HUES64 (cell line): ENCODE results near the gene CEP128.

Experiments used
- H3K27ac ChIP-seq: 2 replicates; pipeline ENCODE4 v1.7.0; 2013; ENCODE audit warnings: low read depth, low read length, inconsistent platforms
- H3K27me3 ChIP-seq: 2 replicates; pipeline ENCODE4 v1.6.1; 2013; ENCODE audit warnings: mild to moderate bottlenecking, low read length; ENCODE audit not compliant: insufficient read depth
- H3K36me3 ChIP-seq: 2 replicates; pipeline ENCODE4 v1.6.1; 2013; ENCODE audit warnings: mild to moderate bottlenecking, low read length; ENCODE audit not compliant: insufficient read depth
- H3K4me1 ChIP-seq: 2 replicates; pipeline ENCODE4 v1.6.1; 2013; ENCODE audit warnings: mild to moderate bottlenecking, low read length, moderate library complexity; ENCODE audit not compliant: insufficient read depth
- H3K4me3 ChIP-seq: 2 replicates; pipeline ENCODE4 v1.5.1; 2013; ENCODE audit warnings: mild to moderate bottlenecking, low read length, moderate library complexity
- H3K9ac ChIP-seq: 2 replicates; pipeline ENCODE4 v1.6.1; 2013; ENCODE audit warnings: mild to moderate bottlenecking, low read depth, low read length
- H3K9me3 ChIP-seq: 2 replicates; pipeline ENCODE4 v1.6.1; 2013; ENCODE audit warnings: low read depth, low read length; ENCODE audit not compliant: insufficient read depth
- WGBS: fragments of 150-250, 120-280 bp; methylation state at CpG from one replicate; pipeline ENCODE4 v1.1.7; 2013; ENCODE audit warnings: missing lambda C conversion rate; 5-methylcytosine and 5-hydroxymethylcytosine counted together

Gene CEP128

DNA sequence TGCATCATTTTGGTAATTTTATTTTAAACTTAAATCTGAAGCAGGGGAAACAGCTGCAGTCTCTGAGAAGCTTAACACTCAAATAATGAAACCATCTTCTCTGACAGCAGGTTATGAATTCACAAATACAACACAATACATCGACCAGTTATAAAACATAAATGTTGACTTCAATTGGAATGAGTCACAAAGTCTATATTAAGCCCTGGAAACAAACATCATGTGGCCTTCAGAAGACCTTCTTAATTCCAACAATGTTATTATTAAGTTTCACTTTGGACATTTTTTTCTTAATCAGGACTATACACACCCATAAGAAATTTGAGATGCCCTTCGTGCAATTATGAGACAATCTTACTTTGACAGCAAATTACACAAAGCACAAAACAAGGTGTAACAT lies 68.9 kb downstream of the CEP128 start:
- Histone ChIP-seq H3K27me3 (no peaks in the 10 kb centered on the region), H3K9me3 (peaks cover 21% of the 10 kb centered on the region), H3K9ac (no peak overlapping the region), H3K4me1 (no peaks in the 10 kb centered on the region), H3K27ac (no peak overlapping the region), H3K4me3 (no peak overlapping the region), H3K36me3 (0 out of 2 replicates have a peak, but pooled peaks cover 3% of the 10 kb centered on the region)
- WGBS: 89% methylated on average over 2 of the region's 2 CpGs

- WGBS: 100% methylated on average over 1 of the region's 1 CpG
Observed at GRCh38 chr14:80868260-80868659, 73.3 kb downstream of the CEP128 start.

GRCh38 chr14:80867798-80868197 lies 73.7 kb downstream of the CEP128 start:
- H3K36me3 ChIP-seq: 0 out of 2 replicates have a peak, but pooled peaks cover 3% of the 10 kb centered on the region
- H3K4me1 ChIP-seq: no peaks in the 10 kb centered on the region
- H3K4me3 ChIP-seq: no peak overlapping the region
- 95% methylated on average over 2 of the region's 2 CpGs for WGBS
- H3K9ac ChIP-seq: no peak overlapping the region
- H3K27ac ChIP-seq: no peak overlapping the region
- no peaks in the 10 kb centered on the region for H3K27me3 ChIP-seq
- peaks cover 19% of the 10 kb centered on the region for H3K9me3 ChIP-seq

More at GRCh38 chr14:80868260-80868659, 73.3 kb downstream of the CEP128 start:
- Histone ChIP-seq H3K9me3 (peaks cover 19% of the 10 kb centered on the region), H3K27ac (no peak overlapping the region), H3K4me3 (no peak overlapping the region), H3K36me3 (0 out of 2 replicates have a peak, but pooled peaks cover 3% of the 10 kb centered on the region), H3K9ac (no peak overlapping the region), H3K27me3 (no peaks in the 10 kb centered on the region), H3K4me1 (no peaks in the 10 kb centered on the region)

DNA sequence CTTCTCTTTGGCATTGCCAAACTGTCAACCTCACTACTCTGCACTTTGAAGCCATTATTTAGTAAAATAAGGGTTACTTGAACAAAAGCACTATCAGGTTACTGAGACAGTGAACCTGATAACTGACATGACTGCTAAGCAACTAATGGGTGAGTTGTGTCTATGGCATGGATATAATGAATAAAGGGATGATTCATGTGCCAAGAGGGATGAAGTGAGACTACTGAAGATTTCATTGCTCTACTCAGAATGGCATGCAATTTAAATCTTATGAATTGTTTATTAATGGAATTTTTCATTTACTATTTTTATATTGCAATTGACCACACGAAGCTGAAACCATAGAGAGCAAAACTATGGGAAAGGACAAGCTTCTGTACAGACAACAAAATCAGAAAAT lies 74.4 kb downstream of the CEP128 start:
- H3K36me3 ChIP-seq: peaks cover 3% of the 10 kb centered on the region; the same call in 1 of the 2 replicates
- WGBS: 57% methylated on average over 1 of the region's 1 CpG

DNA sequence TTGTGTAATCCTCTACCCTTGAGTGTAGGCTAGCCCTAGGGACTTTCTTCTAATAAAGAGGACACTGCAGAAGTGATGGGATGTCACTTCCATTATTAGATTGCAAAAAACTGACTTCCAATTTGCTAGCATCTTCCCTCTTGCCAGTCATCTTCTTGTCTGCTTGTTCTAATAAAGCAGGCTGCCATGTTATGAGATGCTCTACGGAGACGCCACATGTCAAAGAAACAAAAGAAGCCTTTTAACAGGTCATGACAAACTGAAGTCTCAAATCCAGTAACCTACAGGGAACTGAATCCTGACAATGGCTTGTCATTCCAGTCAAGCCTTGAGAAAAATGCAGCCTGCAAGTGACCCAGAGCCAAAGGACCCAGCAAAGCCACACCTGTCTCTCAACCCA lies 76.0 kb downstream of the CEP128 start:
- H3K9me3 ChIP-seq: peaks cover 15% of the 10 kb centered on the region

More for the DNA sequence above, 74.4 kb downstream of the CEP128 start:
- no peak overlapping the region for H3K27ac ChIP-seq
- no peaks in the 10 kb centered on the region for H3K27me3 ChIP-seq
- no peak overlapping the region for H3K9ac ChIP-seq
- peaks cover 19% of the 10 kb centered on the region for H3K9me3 ChIP-seq
- H3K4me3 ChIP-seq: no peak overlapping the region
- H3K4me1 ChIP-seq: no peaks in the 10 kb centered on the region

GRCh38 chr14:80862983-80863382 lies 78.6 kb downstream of the CEP128 start:
- H3K27ac ChIP-seq: no peak overlapping the region
- no peaks in the 10 kb centered on the region for H3K27me3 ChIP-seq
- no peak overlapping the region for H3K4me3 ChIP-seq
- no peaks in the 10 kb centered on the region; the same call in 1 of the 2 replicates for H3K9me3 ChIP-seq
- no peaks in the 10 kb centered on the region for H3K4me1 ChIP-seq
- H3K9ac ChIP-seq: no peak overlapping the region
- peaks cover 3% of the 10 kb centered on the region; the same call in 1 of the 2 replicates for H3K36me3 ChIP-seq
- 100% methylated on average over 2 of the region's 3 CpGs for WGBS

More for the DNA sequence above, 76.0 kb downstream of the CEP128 start:
- Histone ChIP-seq H3K27me3 (no peaks in the 10 kb centered on the region), H3K27ac (no peak overlapping the region), H3K4me3 (no peak overlapping the region), H3K36me3 (peaks cover 3% of the 10 kb centered on the region; the same call in 1 of the 2 replicates), H3K4me1 (no peaks in the 10 kb centered on the region), H3K9ac (no peak overlapping the region)
- 93% methylated on average over 2 of the region's 2 CpGs for WGBS

- WGBS: 97% methylated on average over 5 of the region's 5 CpGs
- H3K4me3 ChIP-seq: no peak overlapping the region
- peaks cover 3% of the 10 kb centered on the region; the same call in 1 of the 2 replicates for H3K36me3 ChIP-seq
- no peaks in the 10 kb centered on the region for H3K4me1 ChIP-seq
- no peak overlapping the region for H3K9ac ChIP-seq
- H3K9me3 ChIP-seq: no peaks in the 10 kb centered on the region; the same call in 1 of the 2 replicates
- no peaks in the 10 kb centered on the region for H3K27me3 ChIP-seq
- no peak overlapping the region for H3K27ac ChIP-seq
Observed at GRCh38 chr14:80862541-80862940, 79.0 kb downstream of the CEP128 start.

DNA sequence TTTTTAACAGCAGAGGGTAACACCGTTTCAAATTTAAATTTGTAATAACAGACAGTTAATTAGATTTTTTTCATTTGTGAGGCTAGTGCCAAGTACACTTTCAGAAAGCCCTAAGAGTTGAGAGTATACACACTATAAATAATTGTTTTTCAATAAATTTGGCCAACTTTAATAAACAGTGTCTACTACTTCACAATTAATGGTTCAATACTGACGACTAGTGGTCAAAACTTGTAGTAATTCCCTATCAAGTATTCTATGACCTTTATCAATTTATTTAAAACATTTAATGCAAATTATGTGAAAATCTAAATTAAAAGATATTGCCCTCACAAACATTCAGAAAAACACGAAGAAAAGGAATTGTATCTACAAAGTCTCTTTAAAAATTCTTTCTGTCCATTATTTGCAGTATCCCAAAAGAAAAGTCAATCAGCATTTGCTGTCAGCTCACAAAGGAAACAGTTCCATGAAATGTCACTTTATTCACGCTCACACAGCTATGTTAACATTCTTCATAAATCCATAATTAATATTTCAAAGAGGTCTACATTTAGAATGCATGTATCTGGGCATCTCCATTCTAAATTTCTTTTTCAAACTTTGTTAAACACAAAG lies 91.2 kb downstream of the CEP128 start:
- Histone ChIP-seq H3K27ac (no peak overlapping the region), H3K4me3 (no peak overlapping the region), H3K9me3 (no peaks in the 10 kb centered on the region), H3K4me1 (no peaks in the 10 kb centered on the region), H3K9ac (no peak overlapping the region), H3K27me3 (no peaks in the 10 kb centered on the region), H3K36me3 (no peaks in the 10 kb centered on the region)
- 69% methylated on average over 2 of the region's 4 CpGs for WGBS

- Histone ChIP-seq H3K27me3 (no peaks in the 10 kb centered on the region), H3K9ac (no peak overlapping the region), H3K9me3 (no peaks in the 10 kb centered on the region), H3K4me3 (no peak overlapping the region), H3K36me3 (no peaks in the 10 kb centered on the region), H3K4me1 (peaks cover 4% of the 10 kb centered on the region; the same call in 1 of the 2 replicates), H3K27ac (no peak overlapping the region)
- whole genome bisulfite sequencing: 38% methylated on average over 1 of the region's 2 CpGs
Observed at GRCh38 chr14:80847070-80847469, 94.5 kb downstream of the CEP128 start.

DNA sequence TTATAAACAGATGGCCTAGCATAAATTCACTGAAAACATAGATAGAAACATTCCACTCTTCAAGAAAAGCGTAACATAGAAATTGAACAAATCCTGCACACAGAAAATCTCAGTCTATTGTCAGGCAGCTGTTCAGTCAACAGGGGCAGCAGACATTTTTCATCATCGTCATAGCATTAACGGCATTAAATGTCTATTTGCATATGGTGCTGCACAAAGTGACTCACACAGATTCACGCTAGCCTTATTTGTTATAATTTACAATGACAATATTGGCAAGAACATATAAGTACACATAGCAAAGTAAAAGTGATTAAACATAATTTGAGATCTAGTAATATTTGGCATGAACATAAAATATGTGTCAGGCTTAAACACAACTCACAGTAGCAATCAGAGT lies 95.7 kb downstream of the CEP128 start:
- 92% methylated on average over 3 of the region's 4 CpGs for whole genome bisulfite sequencing
- H3K9me3 ChIP-seq: no peaks in the 10 kb centered on the region
- H3K36me3 ChIP-seq: no peaks in the 10 kb centered on the region
- H3K9ac ChIP-seq: no peak overlapping the region
- peaks cover 4% of the 10 kb centered on the region; the same call in 1 of the 2 replicates for H3K4me1 ChIP-seq
- no peak overlapping the region for H3K27ac ChIP-seq
- no peak overlapping the region for H3K4me3 ChIP-seq
- H3K27me3 ChIP-seq: no peaks in the 10 kb centered on the region

- Histone ChIP-seq H3K9me3 (no peaks in the 10 kb centered on the region), H3K36me3 (no peaks in the 10 kb centered on the region), H3K4me1 (peaks cover 4% of the 10 kb centered on the region; the same call in 1 of the 2 replicates), H3K27me3 (no peaks in the 10 kb centered on the region), H3K27ac (no peak overlapping the region), H3K9ac (no peak overlapping the region), H3K4me3 (no peak overlapping the region)
- WGBS: 90% methylated on average over 2 of the region's 2 CpGs
Observed at GRCh38 chr14:80844872-80845271, 96.7 kb downstream of the CEP128 start.
